A549 (cell line): ENCODE data around the gene EIF3M.

Experiments used
- CHD4 ChIP-seq: fragments of 200-600 bp; sonication (generic); IDR thresholded peaks from 2 replicates; pipeline ENCODE4 v1.6.1; 2016; ENCODE audit warnings: antibody characterized with exemption, mild to moderate bottlenecking, borderline replicate concordance
- CTCF ChIP-seq: fragments of >200 bp; sonication (Bioruptor Twin); formaldehyde crosslinking; IDR thresholded peaks from 3 replicates; pipeline ENCODE4 v1.5.1; 2016
- EHMT2 ChIP-seq: fragments of 200-600 bp; sonication (generic); IDR thresholded peaks from 2 replicates; pipeline ENCODE4 v1.6.1; 2016; ENCODE audit warnings: antibody characterized with exemption, low read depth, mild to moderate bottlenecking, moderate library complexity
- MAFK ChIP-seq: fragments of 450-650 bp; IDR thresholded peaks from 2 replicates; pipeline ENCODE4 v1.6.1; 2014; ENCODE audit not compliant: partially characterized antibody
- MAZ ChIP-seq: fragments of 150-350 bp; IDR thresholded peaks from 2 replicates; pipeline ENCODE4 v1.6.1; 2014; ENCODE audit warnings: antibody characterized with exemption, low read depth, low read length, borderline replicate concordance
- POLR2A ChIP-seq: IDR thresholded peaks from 2 replicates; pipeline ENCODE4 v1.6.1; 2012; ENCODE audit warnings: mild to moderate bottlenecking, low read length
- POLR2AphosphoS2 ChIP-seq: conservative IDR thresholded peaks from 2 replicates; pipeline ENCODE4 v1.6.1; 2012; ENCODE audit warnings: low read length, improper control_type of control experiment, inconsistent platforms
- ZNF302 ChIP-seq: fragments of 250-450 bp; sonication (Bioruptor Pico); IDR thresholded peaks from 2 replicates; pipeline ENCODE4 v1.9.0; 2021; ENCODE audit warnings: inconsistent platforms, mild to moderate bottlenecking, moderate library complexity

DNA sequence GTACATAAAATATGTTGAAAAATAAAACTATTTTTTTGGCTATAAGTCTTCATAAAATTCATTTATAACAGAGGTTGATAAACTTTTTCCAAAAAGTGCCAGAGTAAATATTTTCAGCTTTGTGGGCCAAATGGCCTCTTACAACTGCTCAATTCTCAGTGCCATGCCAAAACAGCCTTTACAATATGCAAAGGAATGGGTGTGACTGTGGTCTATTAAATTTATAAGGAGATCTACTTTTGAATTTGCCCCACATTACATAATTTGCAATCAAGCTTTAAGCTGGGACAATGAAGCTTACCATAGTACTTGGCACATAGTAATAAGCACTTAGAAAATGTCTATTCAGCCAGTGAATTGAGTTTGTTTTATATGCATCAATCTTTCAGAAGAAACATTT, 22.6 kb downstream of the EIF3M start:
- TF ChIP-seq CHD4 (no peak), MAZ (no peak), CTCF (no peak), POLR2A (no peak), ZNF302 (CRISPR knock-in tag) (no peak), MAFK (no peak), POLR2AphosphoS2 (no peak), EHMT2 (no peak)
